ENCODE results near the gene ANP32A.
A peak's percentile ranks its signal among the peaks of the same experiment; 100 is the strongest.
"Not testable (repeated sequence)": the region's sequence is repeated elsewhere in the genome, so short reads cannot be mapped to it uniquely, and the experiment has no call there.

Gene ANP32A

DNA sequence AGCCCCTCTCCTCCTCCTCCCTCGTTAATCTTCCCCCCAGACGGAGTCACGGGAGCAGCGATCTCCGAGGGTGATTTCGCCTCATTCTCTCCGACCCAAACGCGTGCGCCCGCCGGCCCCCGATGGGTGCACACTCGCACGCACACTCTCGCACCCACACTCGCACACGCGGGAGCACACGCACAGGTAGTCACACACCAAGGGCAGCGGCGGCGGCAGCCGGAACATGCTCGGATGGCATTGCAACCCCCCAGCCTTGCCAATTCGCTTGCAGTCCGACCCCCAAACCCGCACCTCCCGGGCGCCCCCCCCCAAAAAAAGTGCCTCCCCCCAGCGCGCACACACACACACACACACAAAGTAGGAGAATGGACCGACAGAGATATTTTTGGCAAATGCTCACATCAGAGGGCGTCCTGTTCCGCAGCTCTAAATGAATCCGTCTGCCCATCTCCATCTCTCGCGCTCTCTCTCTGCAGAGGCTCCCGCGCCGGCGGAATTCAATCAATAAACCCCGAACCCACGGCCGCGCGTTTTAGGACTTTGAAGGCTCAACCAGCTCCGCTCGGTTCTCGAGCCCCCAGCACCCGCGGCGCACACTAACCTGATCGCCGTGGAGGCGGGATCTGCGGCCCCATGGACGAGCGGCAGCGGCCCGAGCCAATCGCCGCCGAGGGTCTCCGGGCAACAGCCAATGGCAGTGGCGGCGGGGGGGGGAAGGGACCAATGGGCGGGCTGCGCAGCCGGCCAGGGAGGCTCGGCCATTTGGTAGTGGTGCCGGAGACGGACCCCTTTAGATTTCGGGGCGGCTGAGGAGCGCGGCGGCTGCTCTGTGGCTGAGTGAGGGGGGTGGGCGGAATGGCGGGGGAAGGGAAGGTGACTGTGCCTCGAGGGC is at the start of gene ANP32A:
Gene ANP32A (minus strand): TSS at position 601 of the 895 bp plus-strand sequence. CDS start 144 bp downstream, at position 457.
- peak; percentile 79 for DNase-seq

- DNase-seq: no peak
Measured at GRCh38 chr15:68868296-68868695, 47.6 kb upstream of the ANP32A start.

DNA sequence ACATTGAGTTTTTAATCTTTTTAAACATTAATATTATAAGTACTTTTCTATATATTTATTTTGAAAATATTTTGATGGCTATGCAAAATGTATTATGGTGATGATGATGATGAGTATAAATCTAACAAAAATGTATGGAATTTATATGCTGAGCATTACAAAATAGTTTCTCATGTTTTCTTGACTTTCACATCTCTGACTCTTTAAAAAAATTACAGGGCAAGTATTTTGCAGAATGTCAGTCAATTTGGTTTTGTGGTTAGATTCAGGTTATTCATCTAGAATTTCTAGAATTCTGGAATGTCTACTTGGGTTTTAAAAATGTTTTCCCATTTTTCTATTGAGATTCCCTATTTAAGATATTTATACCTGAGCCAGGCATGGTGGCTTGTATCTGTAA is 41.7 kb upstream of the ANP32A start:
- no peak for DNase-seq

GRCh38 chr15:68858666-68859065 is 38.0 kb upstream of the ANP32A start:
- not testable (repeated sequence) for DNase-seq

DNA sequence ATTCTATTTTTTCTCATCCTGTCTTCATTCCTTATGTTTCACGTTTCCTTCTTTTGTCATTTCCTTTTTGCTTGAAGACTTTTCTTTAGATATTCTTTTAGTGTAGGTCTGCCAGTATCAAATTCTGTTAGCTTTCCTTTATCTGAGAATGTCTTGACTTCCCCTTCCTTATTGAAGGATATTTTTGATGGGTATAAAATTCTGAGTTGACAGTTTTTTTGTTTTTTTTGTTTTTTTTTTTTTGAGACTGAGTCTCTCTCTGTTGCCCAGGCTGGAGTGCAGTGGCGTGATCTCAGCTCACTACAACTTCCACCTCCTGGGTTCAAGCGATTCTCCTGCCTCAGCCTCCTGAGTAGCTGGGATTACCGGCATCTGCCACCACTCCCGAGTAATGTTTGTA is 36.7 kb upstream of the ANP32A start:
- not testable (repeated sequence) for DNase-seq

DNA sequence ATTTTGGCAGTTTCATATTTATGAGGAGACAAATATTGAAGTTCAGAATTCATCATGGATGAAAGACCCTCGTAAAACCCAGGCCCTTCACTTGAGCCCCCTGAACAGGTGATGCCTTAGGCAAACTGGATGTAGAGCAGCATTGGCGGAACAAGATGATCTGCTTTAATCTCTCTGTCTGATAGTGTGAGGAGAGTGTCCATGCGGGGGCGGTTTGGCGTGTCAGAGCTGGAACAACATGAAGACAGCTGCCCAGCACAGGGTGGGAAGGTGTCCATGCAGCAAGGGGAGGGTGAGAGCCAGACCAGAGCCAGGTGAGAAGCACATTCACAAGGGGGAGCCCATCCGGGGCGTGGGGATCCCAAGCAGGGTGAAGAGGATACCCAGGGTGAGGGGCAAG is 31.8 kb upstream of the ANP32A start:
- no peak for DNase-seq

DNA sequence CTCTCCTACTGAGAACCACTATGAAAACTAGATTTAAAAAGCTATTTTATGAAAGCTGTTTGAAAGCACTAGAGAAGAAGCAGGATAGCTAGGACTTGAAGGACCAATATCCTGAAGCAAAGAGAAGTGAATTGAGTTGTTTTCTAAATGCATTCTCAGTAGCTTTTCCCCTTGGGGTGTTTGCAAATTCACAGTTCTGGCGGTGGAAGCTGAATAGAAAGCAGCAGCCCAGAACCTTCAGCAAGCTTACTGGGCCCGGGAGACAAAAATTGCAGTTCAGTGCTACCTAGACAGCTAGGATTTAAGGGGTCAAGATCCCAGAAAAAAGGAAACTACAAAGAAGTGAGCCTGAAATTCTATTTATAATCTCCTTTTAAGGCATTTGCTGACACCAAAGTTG is 31.3 kb upstream of the ANP32A start:
- no peak for DNase-seq

DNA sequence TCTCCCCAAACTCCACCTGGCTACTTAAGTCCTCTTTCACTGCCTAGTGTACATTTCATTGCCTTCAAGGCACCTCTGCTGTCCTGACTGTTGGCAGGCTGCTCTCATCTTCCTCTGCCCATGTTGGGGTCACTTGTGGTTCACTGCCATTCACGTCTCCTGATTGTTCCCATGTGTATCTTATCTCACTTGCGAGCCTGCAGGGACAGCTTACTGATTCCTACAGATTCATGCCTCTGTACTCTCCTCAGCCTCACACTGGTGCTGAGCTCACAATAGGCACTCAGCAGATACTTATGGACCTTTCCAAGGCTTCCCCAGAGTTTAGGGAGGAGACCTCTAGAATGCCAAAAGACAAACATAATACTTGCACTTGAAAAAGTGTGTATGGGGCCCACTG is 28.8 kb upstream of the ANP32A start:
- no peak for DNase-seq

DNA sequence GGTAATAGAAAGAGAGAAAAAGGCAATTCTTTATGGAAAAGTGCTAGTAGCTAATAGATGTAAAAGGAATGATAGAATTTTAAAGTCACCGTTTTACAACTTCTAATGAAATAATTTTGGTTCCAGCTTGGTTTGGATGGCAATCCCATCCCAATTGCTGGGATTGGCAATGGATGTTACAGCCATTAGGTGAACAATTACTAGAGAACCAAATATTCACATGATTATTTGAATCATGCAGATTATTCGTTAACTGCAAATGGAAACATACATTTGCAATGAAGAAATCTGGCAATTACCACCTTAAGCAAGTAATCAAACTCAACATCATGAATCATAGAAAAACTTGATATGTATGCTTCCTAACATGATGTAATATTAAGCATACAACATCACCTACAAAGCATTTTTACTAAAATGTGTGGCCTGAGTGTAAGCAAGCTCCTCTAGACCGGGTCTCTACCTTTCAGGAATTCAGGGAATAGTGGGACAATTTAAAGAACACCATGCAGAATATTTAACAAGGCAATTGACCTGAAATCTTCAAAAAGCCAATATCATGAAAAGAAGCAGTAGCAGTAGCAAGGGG is 26.2 kb upstream of the ANP32A start:
- DNase-seq: no peak

DNA sequence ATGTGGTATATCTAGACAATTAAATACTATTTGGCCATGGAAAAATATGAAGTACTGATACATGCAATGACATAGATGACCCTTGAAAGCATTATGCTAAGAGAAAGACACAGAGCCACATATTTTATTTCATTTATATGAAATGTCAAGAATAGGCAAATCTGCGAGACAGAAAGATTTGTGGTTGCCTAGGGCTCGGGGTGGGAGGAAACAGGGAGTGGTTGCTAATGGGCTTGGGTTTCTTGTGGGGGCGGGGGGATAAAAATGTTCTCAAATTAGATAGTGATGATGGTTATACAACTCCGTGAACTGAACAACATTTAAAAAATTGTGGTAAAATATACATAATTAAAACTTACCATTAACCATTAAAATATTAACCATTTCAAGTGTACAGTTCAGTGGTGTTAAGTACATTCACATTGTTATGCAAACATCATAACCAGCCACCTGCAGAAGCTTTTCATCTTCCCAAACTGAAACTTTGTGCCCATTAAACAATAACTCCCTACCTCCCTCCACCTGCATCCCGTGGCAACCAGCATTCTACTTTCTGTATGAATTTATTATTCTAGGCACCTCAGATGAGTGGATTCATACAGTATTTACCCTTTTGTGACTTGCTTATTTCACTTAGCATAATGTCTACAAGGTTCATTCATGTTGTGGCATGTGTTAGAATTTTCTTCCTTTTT is 24.3 kb upstream of the ANP32A start:
- DNase-seq: no peak

GRCh38 chr15:68843425-68844311 is 23.0 kb upstream of the ANP32A start:
- DNase-seq: no peak

DNA sequence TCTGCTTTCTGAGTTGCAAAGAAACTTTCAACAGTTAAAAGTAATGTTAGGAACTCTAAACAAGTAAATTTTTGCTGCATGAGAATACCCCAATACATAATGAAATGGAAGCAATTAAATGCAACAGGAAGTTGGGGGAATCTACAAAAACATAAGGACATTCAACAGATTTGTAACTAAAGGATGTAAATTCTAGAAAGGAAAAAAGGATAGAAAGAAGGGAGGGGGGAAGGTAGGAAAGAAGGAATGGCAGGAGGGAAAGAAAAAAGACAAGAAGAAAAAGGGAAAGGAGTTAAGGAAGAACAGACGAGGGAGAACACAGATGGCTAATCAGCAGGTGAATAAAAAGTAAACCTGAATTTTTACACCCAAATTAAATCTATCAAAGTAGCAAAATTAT is 22.3 kb upstream of the ANP32A start:
- DNase-seq: no peak

DNA sequence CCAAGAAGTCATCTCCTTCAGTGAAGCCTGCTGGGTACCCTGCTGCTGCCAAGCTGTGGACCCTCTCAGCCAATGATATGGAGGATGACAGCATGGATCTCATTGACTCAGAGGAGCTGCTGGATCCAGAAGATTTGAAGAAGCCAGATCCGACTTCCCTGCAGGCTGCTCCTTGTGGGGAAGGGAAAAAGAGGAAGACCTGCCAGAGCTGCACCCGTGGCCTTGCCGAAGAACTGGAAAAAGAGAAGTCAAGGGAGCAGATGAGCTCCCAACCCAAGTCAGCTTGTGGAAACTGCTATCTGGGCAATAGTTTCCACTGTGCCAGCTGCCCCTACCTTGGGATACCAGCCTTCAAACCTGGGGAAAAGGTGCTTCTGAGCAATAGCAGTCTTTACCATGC is 13.7 kb upstream of the ANP32A start:
- DNase-seq: no peak

- DNase-seq: no peak
Measured at GRCh38 chr15:68833700-68834331, 13.1 kb upstream of the ANP32A start.

- no peak for DNase-seq
Measured at GRCh38 chr15:68830141-68830785, 9.6 kb upstream of the ANP32A start.

DNA sequence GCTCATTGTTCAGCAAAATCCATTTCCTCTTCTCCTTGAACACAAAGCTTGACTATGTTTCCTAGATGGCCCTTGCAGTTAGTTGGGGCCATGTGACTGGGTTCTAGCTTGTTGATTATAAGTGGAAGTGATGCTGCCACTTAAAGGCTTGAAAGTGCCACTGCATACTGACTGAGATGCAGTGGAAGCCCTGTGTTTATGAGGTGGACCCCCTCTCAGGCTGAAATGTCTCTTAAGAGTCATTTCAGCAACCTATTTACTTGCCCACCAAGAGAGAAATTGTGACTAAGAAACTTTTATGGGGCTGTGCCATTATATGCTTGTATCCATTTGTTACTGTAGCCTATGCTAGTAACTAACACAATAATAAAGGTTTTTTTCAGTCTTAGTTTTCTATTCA is 8.4 kb upstream of the ANP32A start:
- DNase-seq: no peak

- no peak for DNase-seq
Measured at GRCh38 chr15:68823561-68823960, 2.9 kb upstream of the ANP32A start.

DNA sequence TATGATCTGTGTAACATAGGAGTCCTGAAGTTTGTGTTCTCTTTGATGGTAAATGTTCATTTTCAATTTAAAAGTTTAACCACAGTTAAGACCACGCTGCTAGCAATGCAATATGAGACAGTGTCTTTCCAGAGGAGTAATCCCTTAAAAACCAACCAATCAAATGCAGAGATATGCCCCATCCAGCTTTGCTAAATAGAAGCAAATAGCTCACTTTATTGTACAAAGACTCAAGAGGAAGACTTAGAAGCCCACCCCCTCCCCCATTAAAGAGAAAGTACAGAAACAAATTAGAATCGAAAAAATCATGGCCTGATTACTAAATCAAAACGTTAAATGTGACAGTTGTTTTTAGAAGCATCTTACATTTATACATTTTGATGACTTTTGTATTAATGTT is 2.1 kb upstream of the ANP32A start:
- no peak for DNase-seq

DNA sequence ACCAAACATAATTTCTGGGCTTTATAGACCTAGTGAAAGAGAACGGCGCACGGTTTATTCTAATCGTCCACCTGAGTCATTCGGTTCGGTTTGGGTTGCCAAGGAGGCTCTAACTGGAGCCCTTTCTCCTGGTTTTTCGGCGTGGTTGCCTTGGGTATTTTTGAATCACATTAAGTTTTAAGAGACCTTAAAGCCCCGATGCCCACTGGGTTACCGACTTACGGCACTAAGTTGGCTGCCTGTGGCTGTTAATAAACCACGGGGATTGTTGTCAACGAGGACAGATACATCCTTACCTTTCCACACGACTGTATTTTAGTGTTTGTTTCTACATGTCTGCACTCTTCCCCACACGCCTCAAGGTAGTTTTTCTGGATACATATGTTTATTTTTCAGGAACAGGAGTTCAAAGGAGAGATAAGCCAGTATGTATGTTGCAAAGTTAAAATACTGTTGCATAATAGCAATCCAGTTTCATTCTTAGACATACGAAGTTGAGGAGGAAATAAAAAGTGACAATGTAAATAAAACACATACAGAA is 1.2 kb upstream of the ANP32A start:
- no peak for DNase-seq

DNA sequence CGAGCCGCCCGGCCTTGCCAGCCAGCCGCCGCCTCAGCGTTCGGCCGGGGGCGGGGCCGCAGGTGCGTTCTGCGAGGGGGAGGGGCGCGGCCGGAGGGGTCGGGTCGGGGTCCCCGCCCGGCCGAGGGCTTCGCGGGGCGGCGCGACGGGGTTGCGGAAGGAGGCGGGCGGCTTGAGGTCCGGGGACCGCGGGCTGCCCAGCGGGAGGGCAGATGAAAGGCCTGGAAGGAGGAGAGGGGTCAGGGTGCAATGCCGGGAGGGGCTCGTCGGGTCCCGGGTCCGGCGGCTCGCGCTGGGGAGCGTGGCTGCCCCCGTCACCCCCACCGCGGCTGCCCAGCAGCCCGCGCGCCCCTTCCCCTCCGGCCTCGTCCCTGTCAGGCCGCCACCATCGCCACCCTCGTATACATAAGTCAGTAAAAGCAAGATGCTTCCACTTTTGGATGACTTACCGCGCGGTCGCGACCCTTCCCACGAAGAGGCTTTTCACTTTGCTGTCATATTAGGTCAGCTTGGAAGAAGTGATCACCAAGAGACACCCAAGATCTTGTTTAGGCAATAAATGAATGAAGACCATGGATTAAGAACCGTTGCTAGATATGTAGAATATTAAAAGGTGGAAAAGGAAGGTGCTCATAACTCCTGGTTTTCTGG is 620 bp upstream of the ANP32A start:
- DNase-seq: no peak

Measured in NCI-H2029 (cell line).